Spleen (tissue), 11 donors: ENCODE data around the gene CSMD2. TPM values are rescaled to one million over a fixed set of nuclear protein-coding genes. Genes with fewer than 3 reads are reported as not detected.

ENCODE experiments used
- DNase-seq: peaks from one replicate; pipeline ENCODE4 v3.0.0-alpha.2; 2020
- H3K27ac ChIP-seq, 8 donors: fragments of 200-600 bp; sonication (generic) in 7 of 8; 1 replicate in 4 of 8; 2 replicates in 4 of 8; pipeline versions ENCODE4 v1.5.0 to v1.8.0; 2016 to 2021; ENCODE audit warnings: inconsistent platforms in 4 of 8, mild to moderate bottlenecking in 4 of 8, moderate library complexity in 1 of 8
- H3K27me3 ChIP-seq, 7 donors: fragments of 200-600 bp; sonication (generic) in 6 of 7; replicated peaks in 1 of 7; 1 replicate in 4 of 7; 2 replicates in 3 of 7; pipeline versions ENCODE4 v1.5.0 to v1.8.0; 2016 to 2021; ENCODE audit warnings: inconsistent platforms in 3 of 7, mild to moderate bottlenecking in 1 of 7
- H3K36me3 ChIP-seq, 6 donors: fragments of 200-600 bp; sonication (generic) in 5 of 6; 1 replicate in 4 of 6; 2 replicates in 2 of 6; pipeline versions ENCODE4 v1.5.0 to v1.8.0; 2016 to 2021; ENCODE audit warnings: inconsistent platforms in 2 of 6
- H3K4me1 ChIP-seq, 6 donors: fragments of 200-600 bp; sonication (generic) in 5 of 6; 1 replicate in 3 of 6; 2 replicates in 3 of 6; pipeline versions ENCODE4 v1.5.0 to v1.8.0; 2016 to 2021; ENCODE audit warnings: inconsistent platforms in 3 of 6
- H3K4me3 ChIP-seq, 8 donors: fragments of 200-600 bp; sonication (generic) in 7 of 8; 1 replicate in 4 of 8; 2 replicates in 4 of 8; pipeline versions ENCODE4 v1.5.0 to v1.8.0; 2016 to 2021; ENCODE audit warnings: inconsistent platforms in 4 of 8, mild to moderate bottlenecking in 4 of 8, moderate library complexity in 2 of 8
- H3K9me3 ChIP-seq, 8 donors: fragments of 200-600 bp; sonication (generic) in 7 of 8; 1 replicate in 4 of 8; 2 replicates in 4 of 8; pipeline versions ENCODE4 v1.5.0 to v1.8.0; 2016 to 2021; ENCODE audit warnings: inconsistent platforms in 4 of 8
- POLR2A ChIP-seq, 3 donors: fragments of 450-650 bp; IDR thresholded peaks; one replicate each; pipeline ENCODE4 v1.5.1; 2017; ENCODE audit warnings: antibody characterized with exemption in 3 of 3, mild to moderate bottlenecking in 1 of 3
- POLR2AphosphoS5 ChIP-seq, 3 donors: sonication (generic); formaldehyde crosslinking; IDR thresholded peaks; one replicate each; pipeline ENCODE4 v1.5.1; 2017; ENCODE audit warnings: antibody characterized with exemption in 3 of 3
- WGBS, 5 donors: extraction: QIAGEN DNeasy Blood & Tissue Kit in 3 of 5; methylation state at CpG; one replicate each; pipeline versions ENCODE4 v1.1.5 to v1.1.7; 2013 to 2018; 5-methylcytosine and 5-hydroxymethylcytosine counted together
- intact Hi-C: fragments of 100-400 bp; cut with DNase I; formaldehyde crosslinking; loops from one replicate; pipeline ENCODE4 v1.15.0; 2023; ENCODE audit warnings: low total_unique reads
- polyA plus RNA-seq, 3 donors: library from polyadenylated mRNA; stranded (reverse); fragments of 200-250 nt; gene quantifications; one replicate each; pipeline ENCODE4 v1.2.1, GENCODE V29; 2013
- total RNA-seq, 7 donors: library from RNA; depleted of rRNA in 3 of 7; stranded (reverse); fragments of >200 nt in 3 of 7; fragmentation: NEBNext Ultra II Directional in 4 of 7; extraction: Animal tissue kit (Norgen Biotek cat#: 25700) in 4 of 7; gene quantifications; one replicate each; pipeline versions ENCODE4 v1.1.0 to v1.2.1, GENCODE V29; 2016 to 2021
- TF ChIP-seq, protein P1 (sequence below), 11 experiments: fragments of 200-600 bp in 7 of 11; fragments of 450-650 bp in 4 of 11; sonication (generic) in 4 of 11; IDR thresholded peaks in 8 of 11; conservative IDR thresholded peaks in 3 of 11; 1 replicate in 7 of 11; 2 replicates in 4 of 11; pipeline versions ENCODE4 v1.4.0 to v1.8.0; 2016 to 2021; ENCODE audit warnings: antibody characterized with exemption in 11 of 11, inconsistent platforms in 4 of 11, mild to moderate bottlenecking in 1 of 11
- donor health status: healthy with polysubstance abuse.
- donor health status: DM: no; HTN: no; CAD: no; lungs with moderate emphysema.
- donor health status: DM: no; HTN: no; CAD: no.
- donor health status: Bipolar disorder and iron deficiency.
- donor health status: healthy.
- donor health status: DM: no; HTN: no; CAD: no.
- donor health status: DM: yes; HTN: yes; CAD: no.

CSMD2 gene
- total and polyA plus RNA-seq, 10 donors = 0.12 to 2.7 (median 0.96) TPM

DNA sequence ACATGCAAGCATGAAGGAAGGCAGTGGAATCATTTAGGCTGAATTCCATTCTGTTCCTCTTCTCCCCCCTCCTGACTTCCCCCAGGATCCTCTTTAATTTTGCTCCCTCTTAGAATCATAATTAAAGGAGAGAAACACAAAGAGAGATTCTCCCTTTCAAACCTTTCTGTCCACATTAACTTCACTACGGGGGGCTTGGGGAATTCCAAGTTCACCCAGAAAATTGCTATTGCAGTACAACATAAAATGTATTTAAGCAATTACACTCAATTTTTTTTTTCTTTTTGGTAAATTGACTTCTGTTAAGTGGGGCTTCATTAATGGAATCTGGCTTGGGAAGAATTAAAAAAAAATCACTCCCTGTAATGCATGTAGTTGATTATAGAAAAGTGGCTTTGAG lies 314.5 kb downstream of the CSMD2 start:
- TF ChIP-seq, protein P1, sequence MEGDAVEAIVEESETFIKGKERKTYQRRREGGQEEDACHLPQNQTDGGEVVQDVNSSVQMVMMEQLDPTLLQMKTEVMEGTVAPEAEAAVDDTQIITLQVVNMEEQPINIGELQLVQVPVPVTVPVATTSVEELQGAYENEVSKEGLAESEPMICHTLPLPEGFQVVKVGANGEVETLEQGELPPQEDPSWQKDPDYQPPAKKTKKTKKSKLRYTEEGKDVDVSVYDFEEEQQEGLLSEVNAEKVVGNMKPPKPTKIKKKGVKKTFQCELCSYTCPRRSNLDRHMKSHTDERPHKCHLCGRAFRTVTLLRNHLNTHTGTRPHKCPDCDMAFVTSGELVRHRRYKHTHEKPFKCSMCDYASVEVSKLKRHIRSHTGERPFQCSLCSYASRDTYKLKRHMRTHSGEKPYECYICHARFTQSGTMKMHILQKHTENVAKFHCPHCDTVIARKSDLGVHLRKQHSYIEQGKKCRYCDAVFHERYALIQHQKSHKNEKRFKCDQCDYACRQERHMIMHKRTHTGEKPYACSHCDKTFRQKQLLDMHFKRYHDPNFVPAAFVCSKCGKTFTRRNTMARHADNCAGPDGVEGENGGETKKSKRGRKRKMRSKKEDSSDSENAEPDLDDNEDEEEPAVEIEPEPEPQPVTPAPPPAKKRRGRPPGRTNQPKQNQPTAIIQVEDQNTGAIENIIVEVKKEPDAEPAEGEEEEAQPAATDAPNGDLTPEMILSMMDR (IDR thresholded peaks at IDR 0.05 in 8 of 11, conservative IDR thresholded peaks at IDR 0.05 in 3 of 11) = no peak
- TF ChIP-seq POLR2A (IDR thresholded peaks at IDR 0.05) (no peak), POLR2AphosphoS5 (IDR thresholded peaks at IDR 0.05) (no peak)
- Histone ChIP-seq H3K4me1 (no peaks in the 10 kb centered on the region), H3K27me3 (peaks cover 0 to 36% (median 0%) of the 10 kb centered on the region in 7 donors), H3K36me3 (no peaks in the 10 kb centered on the region), H3K27ac (no peak overlapping the region), H3K4me3 (no peak overlapping the region), H3K9me3 (no peaks in the 10 kb centered on the region)
- DNase-seq = no peak
- 81 to 87% (median 85%) methylated on average over 1 of the region's 1 CpG for WGBS, 5 donors
- intact Hi-C loops = no loop called here

DNA sequence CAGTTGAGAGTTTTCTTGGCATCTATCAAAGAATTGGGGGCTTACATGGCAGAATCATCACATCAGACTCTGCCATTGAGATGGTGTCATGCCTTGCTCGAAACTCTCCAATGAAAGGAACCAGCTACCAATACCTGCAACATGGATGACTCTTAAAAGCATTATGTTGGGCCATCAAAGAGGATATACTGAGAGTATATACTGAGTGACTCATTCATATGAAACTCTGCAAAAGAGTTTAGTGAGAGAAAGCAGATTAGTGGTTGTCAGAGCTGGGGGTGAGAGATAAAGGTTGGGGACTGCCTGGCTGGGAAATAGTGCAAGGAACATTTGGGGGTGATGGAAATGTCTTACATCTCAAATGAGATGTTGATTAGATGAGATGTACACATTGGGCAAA lies 315.8 kb downstream of the CSMD2 start:
- Histone ChIP-seq H3K9me3 (no peaks in the 10 kb centered on the region), H3K36me3 (no peaks in the 10 kb centered on the region), H3K4me3 (no peak overlapping the region), H3K27ac (no peak overlapping the region), H3K4me1 (no peaks in the 10 kb centered on the region), H3K27me3 (peaks cover 0 to 23% (median 0%) of the 10 kb centered on the region in 7 donors)
- 67 to 85% (median 82%) methylated on average over 1 of the region's 1 CpG for WGBS, 5 donors
- TF ChIP-seq, protein P1 (IDR thresholded peaks at IDR 0.05 in 8 of 11, conservative IDR thresholded peaks at IDR 0.05 in 3 of 11) = no peak
- TF ChIP-seq POLR2AphosphoS5 (IDR thresholded peaks at IDR 0.05) = no peak
- TF ChIP-seq POLR2A (IDR thresholded peaks at IDR 0.05) = no peak
- intact Hi-C loops = no loop called here
- DNase-seq = no peak

DNA sequence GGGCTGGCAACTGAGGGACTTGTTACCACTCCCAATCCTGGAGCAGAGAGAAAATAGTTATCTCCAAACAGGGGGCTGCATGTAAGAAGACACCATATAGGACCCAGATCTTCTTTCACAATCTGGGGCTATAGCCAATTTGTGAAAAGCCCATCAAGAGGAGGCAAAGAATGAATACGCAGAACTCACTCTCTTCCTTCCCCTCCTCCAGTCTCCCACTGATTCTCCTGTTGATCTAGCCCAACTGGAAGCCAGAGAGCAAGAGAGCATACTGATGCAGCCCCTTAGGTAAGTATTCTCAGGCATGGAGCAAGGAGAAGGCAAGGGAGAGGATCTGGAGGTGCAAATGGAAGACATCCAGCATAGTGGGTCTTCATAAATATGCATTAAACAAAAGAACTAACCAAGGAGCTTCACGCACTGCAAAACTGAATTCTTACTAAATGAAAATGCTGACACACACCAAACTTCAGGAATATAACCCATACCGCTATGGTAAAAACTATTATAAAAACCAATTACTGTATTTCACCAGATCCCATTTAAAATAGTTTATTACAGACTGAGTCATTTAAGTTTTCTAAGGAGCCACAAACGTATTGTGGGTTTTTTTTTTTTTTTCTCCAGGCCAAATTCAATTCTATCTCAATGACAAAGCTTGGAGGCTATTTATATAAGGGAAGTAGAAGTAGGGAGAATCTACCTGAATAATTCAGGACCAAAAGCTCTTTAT lies 316.7 kb downstream of the CSMD2 start:
- DNase-seq = no peak
- no peak overlapping the region for H3K4me3 ChIP-seq
- H3K9me3 ChIP-seq = no peaks in the 10 kb centered on the region
- TF ChIP-seq POLR2A (IDR thresholded peaks at IDR 0.05) (no peak), POLR2AphosphoS5 (IDR thresholded peaks at IDR 0.05) (no peak)
- TF ChIP-seq, protein P1 (IDR thresholded peaks at IDR 0.05 in 8 of 11, conservative IDR thresholded peaks at IDR 0.05 in 3 of 11) = no peak
- 50 to 77% (median 60%) methylated on average over 4 of the region's 4 CpGs for WGBS, 5 donors
- H3K4me1 ChIP-seq = no peaks in the 10 kb centered on the region
- intact Hi-C loops = no loop called here
- H3K27me3 ChIP-seq = peaks cover 0 to 15% (median 0%) of the 10 kb centered on the region in 7 donors
- no peak overlapping the region for H3K27ac ChIP-seq
- no peaks in the 10 kb centered on the region for H3K36me3 ChIP-seq

DNA sequence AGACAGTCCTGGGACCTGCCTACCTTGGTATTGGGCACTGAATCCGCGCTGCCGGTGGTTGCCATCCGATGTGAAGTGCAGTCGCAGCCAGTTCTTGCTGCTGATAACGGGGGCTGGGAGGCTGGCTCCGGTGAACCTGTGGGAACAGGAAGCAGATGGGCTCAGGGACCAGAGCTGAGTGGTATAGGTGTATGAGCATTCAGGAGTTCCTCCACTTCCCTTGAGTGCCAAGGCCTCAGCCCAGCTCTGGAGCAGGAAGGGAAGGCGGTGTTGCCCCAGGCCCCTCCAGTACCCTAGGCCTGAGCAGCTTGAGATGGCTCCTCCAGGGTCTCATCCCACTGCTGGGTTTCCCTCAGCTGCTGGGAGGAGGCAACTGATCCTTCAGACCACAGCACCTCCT lies 318.2 kb downstream of the CSMD2 start:
- no peaks in the 10 kb centered on the region for H3K9me3 ChIP-seq
- H3K27me3 ChIP-seq = peaks cover 0 to 8% (median 0%) of the 10 kb centered on the region in 7 donors
- no peak for DNase-seq
- no peaks in the 10 kb centered on the region for H3K4me1 ChIP-seq
- no peak overlapping the region for H3K4me3 ChIP-seq
- no peaks in the 10 kb centered on the region for H3K36me3 ChIP-seq
- TF ChIP-seq POLR2AphosphoS5 (IDR thresholded peaks at IDR 0.05) = no peak
- no peak for TF ChIP-seq POLR2A (IDR thresholded peaks at IDR 0.05)
- TF ChIP-seq, protein P1 (IDR thresholded peaks at IDR 0.05 in 8 of 11, conservative IDR thresholded peaks at IDR 0.05 in 3 of 11) = no peak
- intact Hi-C loops = no loop called here
- H3K27ac ChIP-seq = no peak overlapping the region
- 84 to 92% (median 88%) methylated on average over 8 of the region's 8 CpGs for WGBS, 5 donors
